C4-2B (cell line): Measurements from ENCODE around the gene MACF1.

Experiments
- CTCF ChIP-seq: fragments of 450-650 bp; conservative IDR thresholded peaks from 2 replicates; pipeline ENCODE4 v1.5.1; 2017; ENCODE audit warnings: mild to moderate bottlenecking
- ZFX ChIP-seq: fragments of 450-650 bp; IDR thresholded peaks from 2 replicates; pipeline ENCODE4 v1.6.1; 2017

GRCh38 chr1:39397487-39397886, 193.0 kb downstream of the MACF1 start:
- TF ChIP-seq CTCF (no peak), ZFX (no peak)
